Astrocyte (in vitro differentiated cells and primary cell): ENCODE results near the gene HSPG2. TPM values are rescaled to one million over a fixed set of nuclear protein-coding genes. Genes with fewer than 3 reads are reported as not detected.

Experiments used
- DNase-seq: peaks from one replicate; pipeline ENCODE4 v3.0.0-alpha.2; 2010; ENCODE audit warnings: low read depth
- FAIRE-seq: peaks from 2 replicates; lab custom pipeline; 2011; peaks lifted over from hg19 to GRCh38; lab: Jason Lieb, UNC
- H2AFZ ChIP-seq: 2 replicates; pipeline ENCODE4 v1.6.0; 2012; ENCODE audit warnings: low read depth, low read length, inconsistent platforms
- H3K27ac ChIP-seq: 2 replicates; pipeline ENCODE4 v1.5.1; 2011; ENCODE audit warnings: low read depth, low read length, inconsistent platforms
- H3K27me3 ChIP-seq: 2 replicates; pipeline ENCODE4 v1.6.0; 2011; ENCODE audit warnings: low read length, inconsistent platforms; ENCODE audit not compliant: insufficient read depth
- H3K36me3 ChIP-seq: 2 replicates; pipeline ENCODE4 v1.5.1; 2011; ENCODE audit warnings: low read length, inconsistent platforms; ENCODE audit not compliant: insufficient read depth
- H3K4me1 ChIP-seq: 2 replicates; pipeline ENCODE4 v1.5.1; 2011; ENCODE audit warnings: low read length, inconsistent platforms; ENCODE audit not compliant: insufficient read depth
- H3K4me2 ChIP-seq: 2 replicates; pipeline ENCODE4 v1.6.0; 2012; ENCODE audit warnings: low read length, inconsistent platforms
- H3K4me3 ChIP-seq: 2 replicates; pipeline ENCODE4 v1.5.1; 2011; ENCODE audit warnings: low read depth, mild to moderate bottlenecking, low read length, inconsistent platforms; ENCODE audit not compliant: insufficient read depth
- H3K79me2 ChIP-seq: 2 replicates; pipeline ENCODE4 v1.6.0; 2012; ENCODE audit warnings: mild to moderate bottlenecking, low read length, inconsistent platforms; ENCODE audit not compliant: insufficient read depth
- H3K9ac ChIP-seq: 2 replicates; pipeline ENCODE4 v1.6.0; 2012; ENCODE audit warnings: mild to moderate bottlenecking, low read length, inconsistent platforms
- H3K9me3 ChIP-seq: 2 replicates; pipeline ENCODE4 v1.5.1; 2012; ENCODE audit warnings: low read depth, mild to moderate bottlenecking, low read length, inconsistent platforms; ENCODE audit not compliant: insufficient read depth
- H4K20me1 ChIP-seq: 2 replicates; pipeline ENCODE4 v1.6.0; 2012; ENCODE audit warnings: low read length, inconsistent platforms; ENCODE audit not compliant: insufficient read depth
- H3K27ac Mint-ChIP-seq: one replicate; pipeline ENCODE4 v1.8.0; 2021; ENCODE audit warnings: mild to moderate bottlenecking, mixed read lengths; ENCODE audit not compliant: unreplicated experiment
- H3K27me3 Mint-ChIP-seq: one replicate; pipeline ENCODE4 v1.8.0; 2021; ENCODE audit warnings: low read depth, mixed read lengths; ENCODE audit not compliant: unreplicated experiment
- H3K36me3 Mint-ChIP-seq: one replicate; pipeline ENCODE4 v1.8.0; 2021; ENCODE audit warnings: low read depth, mixed read lengths; ENCODE audit not compliant: unreplicated experiment
- H3K4me1 Mint-ChIP-seq: one replicate; pipeline ENCODE4 v1.8.0; 2021; ENCODE audit warnings: low read depth, mixed read lengths; ENCODE audit not compliant: unreplicated experiment
- H3K4me3 Mint-ChIP-seq: one replicate; pipeline ENCODE4 v1.8.0; 2021; ENCODE audit warnings: mild to moderate bottlenecking, moderate library complexity, mixed read lengths; ENCODE audit not compliant: unreplicated experiment
- H3K9me3 Mint-ChIP-seq: one replicate; pipeline ENCODE4 v1.8.0; 2021; ENCODE audit warnings: mild to moderate bottlenecking, mixed read lengths; ENCODE audit not compliant: unreplicated experiment
- CTCF ChIP-seq: IDR thresholded peaks from 2 replicates; pipeline ENCODE4 v1.5.1; 2011; ENCODE audit warnings: low read depth, mild to moderate bottlenecking, inconsistent platforms, low read length, moderate library complexity; ENCODE audit not compliant: insufficient read depth
- EZH2 ChIP-seq: IDR thresholded peaks from 2 replicates; pipeline ENCODE4 v1.6.1; 2012; ENCODE audit warnings: mild to moderate bottlenecking, low read length, inconsistent platforms; ENCODE audit not compliant: insufficient read depth
- total RNA-seq: library from RNA; stranded (reverse); gene quantifications from 2 replicates; pipeline ENCODE4 v1.2.1, GENCODE V29; 2021

The HSPG2 gene
- total RNA-seq, 1 donor from 2014 or later, result 249 TPM

DNA sequence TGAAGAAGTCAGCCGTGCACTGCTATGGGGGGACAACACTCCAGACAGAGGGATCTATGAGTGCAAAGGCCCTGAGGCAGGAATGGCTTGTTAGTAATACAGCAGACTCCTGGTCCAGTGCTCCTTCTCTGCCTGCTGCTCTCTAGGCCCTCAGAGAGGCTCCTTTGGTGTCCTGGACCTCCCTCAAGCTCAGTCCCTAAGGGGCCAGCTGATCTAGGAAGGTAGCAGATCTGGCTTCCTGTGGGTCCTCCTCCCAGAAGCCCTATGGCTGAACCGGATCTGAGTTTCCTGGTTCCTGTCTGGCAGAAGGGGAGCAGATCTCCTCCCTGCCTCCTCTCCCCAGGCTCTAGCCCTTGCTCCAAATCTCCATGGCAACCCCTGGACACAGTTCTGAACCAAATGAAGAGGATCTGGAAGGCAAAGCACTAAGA is 125.2 kb downstream of the HSPG2 start, which contains the start of gene LDLRAD2:
LDLRAD2 (plus strand) TSS at position 391 of the 431 bp plus-strand sequence. CDS start 187 bp downstream, outside the sequence.
- peaks cover 10% of the 10 kb centered on the region for H3K4me1 Mint-ChIP-seq
- no peaks in the 10 kb centered on the region for H3K79me2 ChIP-seq
- H3K9me3 Mint-ChIP-seq, result peaks cover 3% of the 10 kb centered on the region
- H3K4me3 ChIP-seq, result no peak within 1 kb of the TSS
- H3K27ac Mint-ChIP-seq, result peak within 1 kb of the TSS; percentile 62
- no peak within 1 kb of the TSS for H3K4me3 Mint-ChIP-seq
- H3K27me3 Mint-ChIP-seq, result peaks cover 16% of the 10 kb centered on the region
- no peaks in the 10 kb centered on the region for H3K27me3 ChIP-seq
- no peak for FAIRE-seq
- no peaks in the 10 kb centered on the region for H3K9me3 ChIP-seq
- H3K36me3 Mint-ChIP-seq, result peaks cover 2% of the 10 kb centered on the region
- peaks cover 10% of the 10 kb centered on the region for H3K4me1 ChIP-seq
- H4K20me1 ChIP-seq, result peaks cover 3% of the 10 kb centered on the region
- H3K4me2 ChIP-seq, result no peak within 1 kb of the TSS
- no peak within 1 kb of the TSS for H3K27ac ChIP-seq
- no peak within 1 kb of the TSS for H2AFZ ChIP-seq
- no peaks in the 10 kb centered on the region for H3K36me3 ChIP-seq
- no peak within 1 kb of the TSS for H3K9ac ChIP-seq
- no peak for DNase-seq
- TF ChIP-seq EZH2, result no peak
- no peak for TF ChIP-seq CTCF

- FAIRE-seq, result no peak
- no peak overlapping the region for H3K4me3 ChIP-seq
- no peak for DNase-seq
- Mint-ChIP-seq H3K27ac (no peak overlapping the region), H3K9me3 (peaks cover 2% of the 10 kb centered on the region), H3K4me3 (no peak overlapping the region), H3K27me3 (no peaks in the 10 kb centered on the region), H3K4me1 (no peaks in the 10 kb centered on the region), H3K36me3 (no peaks in the 10 kb centered on the region)
- H3K27ac ChIP-seq, result no peak overlapping the region
- no peaks in the 10 kb centered on the region for H3K79me2 ChIP-seq
- no peaks in the 10 kb centered on the region for H3K4me1 ChIP-seq
- no peak overlapping the region for H3K4me2 ChIP-seq
- H3K9me3 ChIP-seq, result no peaks in the 10 kb centered on the region
- H2AFZ ChIP-seq, result no peak overlapping the region
- TF ChIP-seq EZH2, result no peak
- no peak for TF ChIP-seq CTCF
- H3K36me3 ChIP-seq, result no peaks in the 10 kb centered on the region
- no peaks in the 10 kb centered on the region for H3K27me3 ChIP-seq
- no peak overlapping the region for H3K9ac ChIP-seq
- no peaks in the 10 kb centered on the region for H4K20me1 ChIP-seq
Measured at GRCh38 chr1:21804536-21804935, 132.6 kb downstream of the HSPG2 start.

DNA sequence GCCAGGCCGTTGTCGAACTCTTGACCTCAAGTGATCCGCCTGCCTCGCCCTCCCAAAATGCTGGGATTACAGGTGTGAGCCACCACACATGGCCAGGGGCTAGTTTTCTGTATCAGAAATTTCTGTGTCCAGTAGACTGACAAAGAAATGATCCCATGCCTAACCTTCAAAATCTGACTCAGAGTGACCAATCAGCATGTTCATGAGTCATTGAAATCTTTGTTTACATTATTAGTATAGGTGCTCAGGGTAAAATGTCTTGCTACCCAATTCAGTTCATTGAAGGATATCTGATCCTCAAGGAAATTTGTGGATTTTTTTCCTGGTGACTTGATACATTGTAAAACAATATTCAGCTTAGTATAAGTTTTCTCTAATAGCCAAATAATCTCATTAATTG is 136.0 kb downstream of the HSPG2 start:
- peaks cover 2% of the 10 kb centered on the region for H3K9me3 Mint-ChIP-seq
- Histone ChIP-seq H4K20me1 (no peaks in the 10 kb centered on the region), H2AFZ (no peak overlapping the region), H3K4me3 (no peak overlapping the region), H3K27ac (no peak overlapping the region), H3K9me3 (no peaks in the 10 kb centered on the region), H3K27me3 (no peaks in the 10 kb centered on the region), H3K79me2 (no peaks in the 10 kb centered on the region), H3K9ac (no peak overlapping the region), H3K4me2 (no peak overlapping the region), H3K4me1 (no peaks in the 10 kb centered on the region), H3K36me3 (no peaks in the 10 kb centered on the region)
- FAIRE-seq, result no peak
- H3K27ac Mint-ChIP-seq, result no peak overlapping the region
- no peak overlapping the region for H3K4me3 Mint-ChIP-seq
- no peaks in the 10 kb centered on the region for H3K4me1 Mint-ChIP-seq
- no peaks in the 10 kb centered on the region for H3K36me3 Mint-ChIP-seq
- TF ChIP-seq EZH2, result no peak
- no peak for TF ChIP-seq CTCF
- H3K27me3 Mint-ChIP-seq, result peaks cover 3% of the 10 kb centered on the region
- DNase-seq, result peak; percentile 35
